Measurements from ENCODE around the gene ZNF335.

DNA sequence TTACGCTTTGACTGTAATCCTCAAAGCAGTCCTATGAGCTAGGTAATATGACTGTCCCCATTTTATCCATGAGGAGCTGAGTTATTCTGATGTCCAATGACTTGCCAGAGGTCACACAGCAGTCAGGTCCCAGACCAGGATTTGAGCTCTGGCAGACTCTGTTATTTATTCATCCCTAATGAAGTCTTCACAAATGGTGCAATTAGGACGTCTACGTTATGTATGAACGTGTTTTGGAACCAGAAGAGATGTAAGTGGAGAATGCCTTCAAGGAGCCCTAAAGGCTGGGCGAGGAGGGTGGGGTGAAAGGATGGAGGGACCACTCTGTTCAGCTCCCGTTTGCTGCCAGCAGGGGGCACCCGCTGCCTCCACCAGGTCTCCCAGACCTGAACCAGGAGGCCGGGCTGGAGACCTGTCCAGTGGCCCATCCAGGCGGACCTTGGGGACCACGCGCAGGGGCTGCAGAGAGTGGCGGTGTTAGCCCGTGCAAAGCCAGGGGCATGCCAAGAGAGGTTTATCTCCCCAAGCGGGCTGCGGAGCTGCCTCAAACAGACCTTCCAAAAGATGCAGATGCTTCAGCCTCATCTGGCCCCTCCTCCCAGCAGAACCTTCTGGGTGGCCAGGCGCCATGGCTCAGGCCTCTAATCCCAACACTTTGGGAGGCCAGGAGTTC is 15.2 kb upstream of the ZNF335 start:
- TF ChIP-seq EZH2 (IDR thresholded peaks at IDR 0.05; ENCODE audit: borderline replicate concordance, low read length): no peak
- TF ChIP-seq, protein P1, sequence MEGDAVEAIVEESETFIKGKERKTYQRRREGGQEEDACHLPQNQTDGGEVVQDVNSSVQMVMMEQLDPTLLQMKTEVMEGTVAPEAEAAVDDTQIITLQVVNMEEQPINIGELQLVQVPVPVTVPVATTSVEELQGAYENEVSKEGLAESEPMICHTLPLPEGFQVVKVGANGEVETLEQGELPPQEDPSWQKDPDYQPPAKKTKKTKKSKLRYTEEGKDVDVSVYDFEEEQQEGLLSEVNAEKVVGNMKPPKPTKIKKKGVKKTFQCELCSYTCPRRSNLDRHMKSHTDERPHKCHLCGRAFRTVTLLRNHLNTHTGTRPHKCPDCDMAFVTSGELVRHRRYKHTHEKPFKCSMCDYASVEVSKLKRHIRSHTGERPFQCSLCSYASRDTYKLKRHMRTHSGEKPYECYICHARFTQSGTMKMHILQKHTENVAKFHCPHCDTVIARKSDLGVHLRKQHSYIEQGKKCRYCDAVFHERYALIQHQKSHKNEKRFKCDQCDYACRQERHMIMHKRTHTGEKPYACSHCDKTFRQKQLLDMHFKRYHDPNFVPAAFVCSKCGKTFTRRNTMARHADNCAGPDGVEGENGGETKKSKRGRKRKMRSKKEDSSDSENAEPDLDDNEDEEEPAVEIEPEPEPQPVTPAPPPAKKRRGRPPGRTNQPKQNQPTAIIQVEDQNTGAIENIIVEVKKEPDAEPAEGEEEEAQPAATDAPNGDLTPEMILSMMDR (IDR thresholded peaks at IDR 0.05; ENCODE audit: low read length): peak; percentile 82

Data from OCI-LY1 (cell line).